H1 (cell line): ENCODE results near the gene FCER2. TPM values are rescaled to one million over a fixed set of nuclear protein-coding genes. Genes with fewer than 3 reads are reported as not detected.

Experiments used
- CTCF ChIA-PET: fragments of 300-600 bp; sonication (Branson Sonifier 250); formaldehyde crosslinking; loops from one replicate; lab custom pipeline; 2021; ENCODE audit not compliant: partially characterized antibody; lab: Charles Lee
- POLR2A ChIA-PET: fragments of 300-600 bp; sonication (Branson Sonifier 250); formaldehyde crosslinking; loops from one replicate; lab custom pipeline; 2021; ENCODE audit warnings: inconsistent platforms; ENCODE audit not compliant: partially characterized antibody; lab: Charles Lee
- DNase-seq, 2 experiments: peaks; one replicate each; pipeline versions ENCODE4 v3.0.0 to v3.0.0-alpha.2; 2010 to 2022; ENCODE audit warnings: low spot score in 2 of 2, low read depth in 1 of 2, mixed read lengths in 1 of 2
- FAIRE-seq: peaks from 2 replicates; lab custom pipeline; 2011; peaks lifted over from hg19 to GRCh38; lab: Jason Lieb, UNC
- H2AFZ ChIP-seq: 2 replicates; pipeline ENCODE4 v1.8.1; 2012; ENCODE audit warnings: low read length, inconsistent platforms
- H2AK5ac ChIP-seq: 2 replicates; pipeline ENCODE4 v1.6.1; 2013; ENCODE audit warnings: low read depth, low read length
- H2BK120ac ChIP-seq: replicated peaks from 2 replicates; pipeline ENCODE3; 2013; ENCODE audit warnings: low read depth, low read length, inconsistent platforms
- H2BK12ac ChIP-seq: 2 replicates; pipeline ENCODE4 v1.6.1; 2013; ENCODE audit warnings: low read depth, low read length
- H2BK15ac ChIP-seq: 2 replicates; pipeline ENCODE4 v1.6.1; 2013; ENCODE audit warnings: low read length
- H2BK20ac ChIP-seq: 2 replicates; pipeline ENCODE4 v1.6.1; 2013; ENCODE audit warnings: low read length
- H2BK5ac ChIP-seq: 2 replicates; pipeline ENCODE4 v1.6.1; 2013; ENCODE audit warnings: low read depth, low read length
- H3K14ac ChIP-seq: 2 replicates; pipeline ENCODE4 v1.6.1; 2013; ENCODE audit warnings: inconsistent platforms; ENCODE audit not compliant: insufficient read length
- H3K18ac ChIP-seq: 2 replicates; pipeline ENCODE4 v1.6.1; 2013; ENCODE audit warnings: low read length; ENCODE audit errors: extremely low read depth
- H3K23ac ChIP-seq: 2 replicates; pipeline ENCODE4 v1.6.1; 2013; ENCODE audit warnings: inconsistent platforms; ENCODE audit not compliant: insufficient read length
- H3K23me2 ChIP-seq: 2 replicates; pipeline ENCODE4 v1.6.1; 2013; ENCODE audit warnings: low read depth, low read length
- H3K27ac ChIP-seq: 2 replicates; pipeline ENCODE4 v1.6.1; 2011; ENCODE audit warnings: low read depth, low read length, inconsistent platforms
- H3K27me3 ChIP-seq, 4 experiments: replicated peaks in 1 of 4; 1 replicate in 1 of 4; 2 replicates in 3 of 4; pipeline versions ENCODE4 v1.6.1 to v1.8.1; 2011 to 2013; ENCODE audit warnings: low read length in 3 of 4, mild to moderate bottlenecking in 3 of 4, inconsistent platforms in 2 of 4, mixed read lengths in 2 of 4, moderate library complexity in 1 of 4; ENCODE audit not compliant: control insufficient read depth in 3 of 4, insufficient read depth in 3 of 4; ENCODE audit errors: extremely low read depth in 1 of 4
- H3K36me3 ChIP-seq, 4 experiments: 2 replicates each; pipeline versions ENCODE4 v1.6.1 to v1.8.1; 2011 to 2013; ENCODE audit warnings: mild to moderate bottlenecking in 4 of 4, low read length in 3 of 4, moderate library complexity in 2 of 4, control low read depth in 1 of 4, inconsistent platforms in 1 of 4; ENCODE audit not compliant: insufficient read depth in 4 of 4, control insufficient read depth in 2 of 4
- H3K4ac ChIP-seq: replicated peaks from 2 replicates; pipeline ENCODE3; 2013; ENCODE audit warnings: low read length, low read depth, mixed read lengths, inconsistent platforms; ENCODE audit not compliant: insufficient read length
- H3K4me1 ChIP-seq, 4 experiments: replicated peaks in 1 of 4; 1 replicate in 1 of 4; 2 replicates in 3 of 4; pipeline versions ENCODE4 v1.6.1 to v1.8.1; 2011 to 2013; ENCODE audit warnings: low read length in 3 of 4, inconsistent platforms in 2 of 4, mixed read lengths in 1 of 4; ENCODE audit not compliant: insufficient read depth in 4 of 4, control insufficient read depth in 3 of 4
- H3K4me2 ChIP-seq, 2 experiments: 2 replicates each; pipeline versions ENCODE4 v1.6.1 to v1.8.1; 2011 to 2013; ENCODE audit warnings: low read depth in 2 of 2, low read length in 2 of 2, control low read depth in 1 of 2, inconsistent platforms in 1 of 2, mild to moderate bottlenecking in 1 of 2; ENCODE audit not compliant: insufficient read depth in 1 of 2
- H3K4me3 ChIP-seq, 4 experiments: fragments of 200-600, 300-600 bp in 1 of 4; sonication (generic), shearing (Covaris generic), sonication (Bioruptor Twin) in 1 of 4; 2 replicates each; pipeline versions ENCODE4 v1.5.1 to v1.8.1; 2011 to 2016; ENCODE audit warnings: low read length in 4 of 4, low read depth in 3 of 4, control low read depth in 2 of 4, inconsistent platforms in 2 of 4, mild to moderate bottlenecking in 2 of 4, mixed read lengths in 1 of 4, moderate library complexity in 1 of 4; ENCODE audit not compliant: insufficient read depth in 2 of 4; ENCODE audit errors: extremely low read depth in 1 of 4
- H3K56ac ChIP-seq: replicated peaks from 2 replicates; pipeline ENCODE3; 2013; ENCODE audit warnings: low read depth, mild to moderate bottlenecking, mixed read lengths, low read length, inconsistent platforms; ENCODE audit not compliant: insufficient read length
- H3K79me1 ChIP-seq: 2 replicates; pipeline ENCODE4 v1.6.1; 2013; ENCODE audit warnings: low read depth, low read length, control low read depth
- H3K79me2 ChIP-seq, 2 experiments: 2 replicates each; pipeline versions ENCODE4 v1.6.1 to v1.8.1; 2012 to 2013; ENCODE audit warnings: low read length in 2 of 2, mild to moderate bottlenecking in 2 of 2, inconsistent platforms in 1 of 2; ENCODE audit not compliant: insufficient read depth in 2 of 2, control insufficient read depth in 1 of 2
- H3K9ac ChIP-seq, 4 experiments: replicated peaks in 1 of 4; 1 replicate in 1 of 4; 2 replicates in 3 of 4; pipeline versions ENCODE4 v1.6.1 to v1.8.1; 2011 to 2013; ENCODE audit warnings: low read depth in 3 of 4, low read length in 3 of 4, control low read depth in 2 of 4, mild to moderate bottlenecking in 2 of 4, moderate library complexity in 2 of 4, inconsistent platforms in 1 of 4; ENCODE audit errors: extremely low read depth in 1 of 4
- H3K9me3 ChIP-seq, 2 experiments: 2 replicates each; pipeline versions ENCODE4 v1.6.1 to v1.8.1; 2012 to 2013; ENCODE audit warnings: mild to moderate bottlenecking in 2 of 2, moderate library complexity in 2 of 2, control low read depth in 1 of 2, inconsistent platforms in 1 of 2, low read depth in 1 of 2, low read length in 1 of 2, mixed read lengths in 1 of 2; ENCODE audit not compliant: insufficient read depth in 2 of 2
- H4K20me1 ChIP-seq, 2 experiments: replicated peaks in 1 of 2; 2 replicates each; pipeline versions ENCODE3 to v1.8.1; 2011 to 2013; ENCODE audit warnings: inconsistent platforms in 2 of 2, low read length in 2 of 2, mild to moderate bottlenecking in 1 of 2; ENCODE audit not compliant: insufficient read depth in 2 of 2, control insufficient read depth in 1 of 2
- H4K5ac ChIP-seq: 2 replicates; pipeline ENCODE4 v1.6.1; 2013; ENCODE audit warnings: low read length, low read depth, mixed read lengths, inconsistent platforms; ENCODE audit not compliant: insufficient read length
- H4K8ac ChIP-seq: 2 replicates; pipeline ENCODE4 v1.8.0; 2013; ENCODE audit warnings: mild to moderate bottlenecking, moderate library complexity, low read length, inconsistent platforms; ENCODE audit not compliant: insufficient read depth; ENCODE audit errors: extremely low read depth
- H4K91ac ChIP-seq: replicated peaks from 2 replicates; pipeline ENCODE3; 2013; ENCODE audit warnings: low read length, mixed read lengths, inconsistent platforms; ENCODE audit not compliant: insufficient read length
- CBX5 ChIP-seq: fragments of 300-800, 300-1000 bp; sonication (generic); IDR thresholded peaks from 2 replicates; pipeline ENCODE4 v1.7.1; 2016; ENCODE audit warnings: antibody characterized with exemption, low read length, low read depth
- CREB1 ChIP-seq: IDR thresholded peaks from 2 replicates; pipeline ENCODE4 v1.6.1; 2012; ENCODE audit warnings: inconsistent platforms
- EZH2 ChIP-seq: fragments of 200-600 bp; sonication (generic); IDR thresholded peaks from 2 replicates; pipeline ENCODE4 v1.7.1; 2012; ENCODE audit warnings: low read depth, mild to moderate bottlenecking, moderate library complexity, low read length, inconsistent platforms; ENCODE audit not compliant: severe bottlenecking
- GABPA ChIP-seq: IDR thresholded peaks from 2 replicates; pipeline ENCODE4 v1.6.1; 2011; ENCODE audit warnings: mild to moderate bottlenecking, low read length, moderate library complexity, borderline replicate concordance; ENCODE audit not compliant: insufficient read depth
- JUN ChIP-seq: IDR thresholded peaks from 2 replicates; pipeline ENCODE4 v1.6.1; 2011; ENCODE audit warnings: low read depth, mild to moderate bottlenecking, improper control_type of control experiment, low read length
- POLR2AphosphoS5 ChIP-seq: IDR thresholded peaks from 2 replicates; pipeline ENCODE4 v1.6.1; 2011; ENCODE audit warnings: low read depth, low read length
- RBBP5 ChIP-seq: IDR thresholded peaks from 2 replicates; pipeline ENCODE4 v1.7.1; 2012; ENCODE audit warnings: low read depth, mild to moderate bottlenecking, inconsistent platforms, low read length, moderate library complexity, borderline replicate concordance
- RFX5 ChIP-seq: IDR thresholded peaks from 2 replicates; pipeline ENCODE4 v1.6.1; 2011; ENCODE audit warnings: low read depth, low read length, improper control_type of control experiment, borderline replicate concordance
- RXRA ChIP-seq: IDR thresholded peaks from 2 replicates; pipeline ENCODE4 v1.6.1; 2011; ENCODE audit warnings: low read depth, mild to moderate bottlenecking, low read length, moderate library complexity; ENCODE audit not compliant: insufficient read depth
- SP4 ChIP-seq: IDR thresholded peaks from 2 replicates; pipeline ENCODE4 v1.6.1; 2012; ENCODE audit warnings: low read length, inconsistent platforms
- TEAD4 ChIP-seq: IDR thresholded peaks from 2 replicates; pipeline ENCODE4 v1.6.1; 2012; ENCODE audit warnings: low read depth, low read length, inconsistent platforms, mixed read lengths
- WGBS, 2 experiments: shearing (Covaris generic) in 1 of 2; methylation state at CpG; one replicate each; pipeline versions ENCODE4 v1.1.6 to v1.1.7; 2013 to 2015; ENCODE audit warnings: low lambda C conversion rate in 2 of 2, mixed read lengths in 2 of 2, inconsistent platforms in 1 of 2, low coverage in 1 of 2, missing lambda C conversion rate in 1 of 2; ENCODE audit not compliant: insufficient replicate concordance in 2 of 2, insufficient coverage in 1 of 2, insufficient read length in 1 of 2; ENCODE audit errors: extremely low coverage in 1 of 2, missing lambda C conversion rate in 1 of 2; 5-methylcytosine and 5-hydroxymethylcytosine counted together
- polyA plus RNA-seq, 7 experiments: library from polyadenylated mRNA; depleted of rRNA in 3 of 7; stranded (reverse) in 5 of 7; unstranded in 2 of 7; fragments of >200 nt in 5 of 7; fragments of 200-250 nt in 2 of 7; gene quantifications; 1 replicate in 5 of 7; 2 replicates in 1 of 7; 4 replicates in 1 of 7; pipeline versions ENCODE4 v1.2.1 to v1.2.3, GENCODE V29; 2011 to 2013; ENCODE audit warnings: missing spikeins in 2 of 7, mixed read lengths in 2 of 7
- total RNA-seq: library from RNA; stranded (reverse); fragmentation: NEBNext Ultra II Directional; extraction: Animal tissue kit (Norgen Biotek cat#: 25700); gene quantifications from 2 replicates; pipeline ENCODE4 v1.2.1, GENCODE V29; 2021
- TF ChIP-seq, protein P1 (sequence below), 3 experiments: IDR thresholded peaks; 1 replicate in 2 of 3; 2 replicates in 1 of 3; pipeline versions ENCODE4 v1.5.1 to v1.6.1; 2011; ENCODE audit warnings: low read length in 3 of 3, mild to moderate bottlenecking in 3 of 3, inconsistent platforms in 2 of 3, low read depth in 1 of 3, moderate library complexity in 1 of 3; ENCODE audit not compliant: insufficient read depth in 1 of 3; ENCODE audit errors: control extremely low read depth in 1 of 3

Gene FCER2
- total and polyA plus RNA-seq, 2 of the 8 experiments (the other 6 are each of a cell fraction or from before 2014, with no cell fraction given): 0.67 TPM; not detected in 1

DNA sequence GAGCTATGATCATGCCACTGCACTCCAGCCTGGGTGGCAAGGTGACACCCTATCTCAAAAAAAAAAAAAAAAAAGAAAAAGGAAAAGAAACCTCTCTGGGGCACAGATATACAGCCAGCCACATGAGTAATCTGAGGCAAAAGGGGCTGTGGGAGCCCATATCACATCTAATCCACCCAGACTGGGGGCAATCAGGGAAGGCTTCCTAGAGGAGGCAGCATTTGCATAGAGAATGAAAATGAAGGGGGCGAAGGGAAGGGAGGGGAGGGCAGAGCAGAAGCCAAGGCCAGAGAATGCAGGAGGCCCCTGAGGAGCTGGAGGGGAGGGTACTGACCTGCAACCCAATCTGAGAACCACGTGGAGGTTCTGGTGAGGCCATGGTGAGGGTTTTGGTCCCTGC is 51.8 kb downstream of the FCER2 start:
- Histone ChIP-seq H3K79me2 (no peaks in the 10 kb centered on the region), H4K8ac (no peak overlapping the region), H3K9ac (no peak overlapping the region), H3K4me3 (no peak overlapping the region), H2BK12ac (no peak overlapping the region), H2AFZ (no peak overlapping the region), H3K23me2 (0 out of 2 replicates have a peak, but pooled peaks cover 2% of the 10 kb centered on the region), H3K36me3 (0 out of 8 replicates have a peak, but pooled peaks cover 0 to 3% (median 0%) of the 10 kb centered on the region in 4 experiments), H3K14ac (no peak overlapping the region), H3K27ac (no peak overlapping the region), H2AK5ac (no peak overlapping the region), H3K23ac (no peak overlapping the region), H3K9me3 (no peaks in the 10 kb centered on the region), H3K4ac (no peak overlapping the region), H2BK15ac (no peak overlapping the region), H4K5ac (no peak overlapping the region), H3K4me2 (no peak overlapping the region), H2BK5ac (no peak overlapping the region), H3K56ac (no peak overlapping the region), H4K20me1 (peaks cover 0 to 5% of the 10 kb centered on the region in 2 experiments), H2BK20ac (no peak overlapping the region), H3K27me3 (peaks cover 2 to 18% (median 6%) of the 10 kb centered on the region in 4 experiments), H4K91ac (no peak overlapping the region), H3K79me1 (no peaks in the 10 kb centered on the region), H3K4me1 (peaks cover 0 to 2% (median 0%) of the 10 kb centered on the region in 4 experiments; a peak in 4 of 7 replicates), H2BK120ac (no peak overlapping the region), H3K18ac (no peak overlapping the region)
- DNase-seq (no peak), FAIRE-seq (no peak)
- CTCF ChIA-PET: interaction anchor here (0.6 to 1.9 kb wide), 5 partner anchors 9 to 252 kb away, joined by 3 to 7 read pairs (median 5); partner anchors contain the start of gene TRAPPC5
- POLR2A ChIA-PET: interaction anchor here (0.6 to 1.4 kb wide), 2 partner anchors 9 to 112 kb away, joined by 3 read pairs; no protein-coding TSS in a partner anchor
- WGBS, 2 experiments: 67% methylated on average over 2 of the region's 2 CpGs; no CpG with 5 or more reads in 1 of the 2 experiments
- TF ChIP-seq POLR2AphosphoS5 (no peak), CBX5 (no peak), TEAD4 (no peak), SP4 (no peak), CREB1 (no peak), RXRA (no peak), RFX5 (no peak), JUN (no peak), RBBP5 (no peak), EZH2 (no peak), GABPA (no peak)
- TF ChIP-seq, protein P1, sequence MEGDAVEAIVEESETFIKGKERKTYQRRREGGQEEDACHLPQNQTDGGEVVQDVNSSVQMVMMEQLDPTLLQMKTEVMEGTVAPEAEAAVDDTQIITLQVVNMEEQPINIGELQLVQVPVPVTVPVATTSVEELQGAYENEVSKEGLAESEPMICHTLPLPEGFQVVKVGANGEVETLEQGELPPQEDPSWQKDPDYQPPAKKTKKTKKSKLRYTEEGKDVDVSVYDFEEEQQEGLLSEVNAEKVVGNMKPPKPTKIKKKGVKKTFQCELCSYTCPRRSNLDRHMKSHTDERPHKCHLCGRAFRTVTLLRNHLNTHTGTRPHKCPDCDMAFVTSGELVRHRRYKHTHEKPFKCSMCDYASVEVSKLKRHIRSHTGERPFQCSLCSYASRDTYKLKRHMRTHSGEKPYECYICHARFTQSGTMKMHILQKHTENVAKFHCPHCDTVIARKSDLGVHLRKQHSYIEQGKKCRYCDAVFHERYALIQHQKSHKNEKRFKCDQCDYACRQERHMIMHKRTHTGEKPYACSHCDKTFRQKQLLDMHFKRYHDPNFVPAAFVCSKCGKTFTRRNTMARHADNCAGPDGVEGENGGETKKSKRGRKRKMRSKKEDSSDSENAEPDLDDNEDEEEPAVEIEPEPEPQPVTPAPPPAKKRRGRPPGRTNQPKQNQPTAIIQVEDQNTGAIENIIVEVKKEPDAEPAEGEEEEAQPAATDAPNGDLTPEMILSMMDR (IDR thresholded peaks at IDR 0.05; ENCODE audit: control extremely low read depth in 1 of 3, insufficient read depth in 1 of 3, low read depth in 1 of 3, low read length in 3 of 3): no peak
